ENCODE results near the gene HDDC3. TPM values are rescaled to one million over a fixed set of nuclear protein-coding genes. Genes with fewer than 3 reads are reported as not detected.
A peak's percentile ranks its signal among the peaks of the same experiment; 100 is the strongest.

The HDDC3 gene
- total and polyA plus RNA-seq, 9 of the 15 experiments (the other 6 are each of a cell fraction or from before 2014, with no cell fraction given) = 14.9 to 55.8 (median 36.9) TPM

GRCh38 chr15:90914305-90915080 lies 17.9 kb downstream of the HDDC3 start:
- FAIRE-seq = no peak
- Histone ChIP-seq H3K4me1 (replicated peaks in 1 of 2; ENCODE audit: control insufficient read depth in 2 of 2, insufficient read depth in 2 of 2, low read length in 2 of 2) (peaks cover 17 to 43% of the 10 kb centered on the region in 2 experiments), H3K27ac (ENCODE audit: extremely low read depth, low read depth, low read length) (no peak overlapping the region; the same call in 2 of the 3 replicates), H3K4me3 (no peak overlapping the region), H3K36me3 (ENCODE audit: control insufficient read depth, insufficient read depth, low read length) (peaks cover 99% of the 10 kb centered on the region), H3K9ac (ENCODE audit: insufficient read depth in 1 of 2, low read depth in 2 of 2, low read length in 2 of 2) (peak overlapping the region in 1 of 2 experiments; percentile 13; a peak in 1 of 4 replicates), H3K9me1 (ENCODE audit: control insufficient read depth, insufficient read depth, low read length) (no peaks in the 10 kb centered on the region), H2AFZ (ENCODE audit: low read depth, low read length) (no peak overlapping the region), H3K4me2 (ENCODE audit: insufficient read depth, low read length) (no peak overlapping the region), H3K9me3 (replicated peaks; ENCODE audit: control insufficient read depth, insufficient read depth, low read depth, low read length) (no peaks in the 10 kb centered on the region), H3K27me3 (ENCODE audit: control insufficient read depth in 2 of 2, insufficient read depth in 2 of 2, low read length in 2 of 2) (no peaks in the 10 kb centered on the region), H4K20me1 (replicated peaks; ENCODE audit: control insufficient read depth, insufficient read depth, low read length) (no peaks in the 10 kb centered on the region), H3K79me2 (ENCODE audit: control insufficient read depth, insufficient read depth, low read length) (peaks cover 6% of the 10 kb centered on the region; the same call in 2 of the 3 replicates)
- no TSS peak for BruUV-seq (replicated peaks)
- no peak for ATAC-seq
- WGBS (ENCODE audit: insufficient coverage, low coverage, missing lambda C conversion rate) = 92% methylated on average over 22 of the region's 22 CpGs
- intact Hi-C loops (cut with micrococcal nuclease) = no loop called here
- 0 out of 4 replicates have a peak, but pooled peaks of 1 of the 2 experiments have one; percentile 27 for TF ChIP-seq MLLT1 (IDR thresholded peaks at IDR 0.05)
- no peak for TF ChIP-seq ZZZ3 (IDR thresholded peaks at IDR 0.05)
- peak; percentile 42 for TF ChIP-seq POLR2G (IDR thresholded peaks at IDR 0.05; ENCODE audit: low read depth, low read length)
- 0 out of 2 replicates have a peak, but pooled peaks have one; percentile 34 for TF ChIP-seq RBFOX2 (IDR thresholded peaks at IDR 0.05; ENCODE audit: low read depth, low read length)
- ChIA-PET POLR2A (interaction anchor here (0.8 to 4.7 kb wide), 7 partner anchors 9 to 48 kb away, joined by 3 to 54 read pairs (median 6); partner anchors contain the start of genes HDDC3, MAN2A2 and UNC45A), CTCF (ENCODE audit: low intra/inter-chr PET ratio) (no interaction called here)
- in situ Hi-C loops (cut with MboI) = no loop called here
- DNase-seq (ENCODE audit: extremely low read depth in 1 of 4, low spot score in 3 of 4) = no peak
